ENCODE measurements around the gene AQP12A.
"Not testable (repeated sequence)": the region's sequence is repeated elsewhere in the genome, so short reads cannot be mapped to it uniquely, and the experiment has no call there.

The AQP12A gene

DNA sequence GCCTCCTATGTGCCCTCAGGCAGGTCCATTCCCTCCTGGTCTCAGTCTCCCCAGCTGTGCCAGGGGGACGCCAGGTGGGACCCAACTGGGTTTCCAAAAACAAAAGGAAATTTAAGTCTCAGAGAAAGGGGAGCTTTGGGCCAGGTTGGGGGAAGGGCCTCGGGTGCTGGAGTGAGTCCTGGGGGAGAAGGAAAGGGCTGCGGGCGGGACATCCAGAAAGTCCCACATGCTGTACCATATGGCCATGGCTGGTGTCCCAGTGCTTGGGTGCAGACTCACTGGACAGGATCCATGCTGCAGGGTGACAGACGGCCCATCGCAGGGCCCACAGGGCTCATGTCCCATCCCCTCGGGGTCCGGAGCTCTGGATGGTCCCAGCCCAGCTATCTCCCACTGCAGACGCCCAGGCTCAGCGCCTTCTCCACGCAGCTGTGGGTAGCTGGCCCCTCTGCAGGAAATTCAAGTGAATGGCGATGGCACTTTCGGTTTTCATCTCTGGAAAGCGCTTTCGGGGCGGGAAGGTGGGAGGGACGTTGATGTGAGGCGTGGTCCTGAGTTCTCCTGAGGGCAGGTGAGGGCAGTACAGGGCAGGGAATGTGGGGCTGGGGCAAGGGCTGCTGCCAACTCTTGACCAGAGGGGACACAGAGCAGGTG, 1.1 kb upstream of the AQP12A start:
- not testable (repeated sequence) for DNase-seq

DNA sequence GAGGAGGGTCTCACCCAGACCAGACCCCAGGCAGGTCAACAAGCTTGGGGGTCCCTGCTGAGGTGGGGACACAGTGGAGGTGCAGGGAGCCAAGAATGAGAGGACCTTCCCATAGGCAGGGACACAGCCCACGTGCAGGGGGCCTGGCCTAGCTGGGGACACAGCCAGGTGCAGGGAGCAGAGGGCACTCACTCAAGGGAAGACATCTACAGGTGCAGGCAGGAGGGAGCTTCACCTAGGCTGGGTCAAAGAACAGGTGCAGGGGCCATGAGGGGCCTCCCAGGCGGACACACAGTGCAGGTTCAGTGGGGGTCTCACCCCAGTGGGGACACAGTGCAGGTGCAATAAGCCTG, 615 bp upstream of the AQP12A start:
- DNase-seq, result not testable (repeated sequence)

DNA sequence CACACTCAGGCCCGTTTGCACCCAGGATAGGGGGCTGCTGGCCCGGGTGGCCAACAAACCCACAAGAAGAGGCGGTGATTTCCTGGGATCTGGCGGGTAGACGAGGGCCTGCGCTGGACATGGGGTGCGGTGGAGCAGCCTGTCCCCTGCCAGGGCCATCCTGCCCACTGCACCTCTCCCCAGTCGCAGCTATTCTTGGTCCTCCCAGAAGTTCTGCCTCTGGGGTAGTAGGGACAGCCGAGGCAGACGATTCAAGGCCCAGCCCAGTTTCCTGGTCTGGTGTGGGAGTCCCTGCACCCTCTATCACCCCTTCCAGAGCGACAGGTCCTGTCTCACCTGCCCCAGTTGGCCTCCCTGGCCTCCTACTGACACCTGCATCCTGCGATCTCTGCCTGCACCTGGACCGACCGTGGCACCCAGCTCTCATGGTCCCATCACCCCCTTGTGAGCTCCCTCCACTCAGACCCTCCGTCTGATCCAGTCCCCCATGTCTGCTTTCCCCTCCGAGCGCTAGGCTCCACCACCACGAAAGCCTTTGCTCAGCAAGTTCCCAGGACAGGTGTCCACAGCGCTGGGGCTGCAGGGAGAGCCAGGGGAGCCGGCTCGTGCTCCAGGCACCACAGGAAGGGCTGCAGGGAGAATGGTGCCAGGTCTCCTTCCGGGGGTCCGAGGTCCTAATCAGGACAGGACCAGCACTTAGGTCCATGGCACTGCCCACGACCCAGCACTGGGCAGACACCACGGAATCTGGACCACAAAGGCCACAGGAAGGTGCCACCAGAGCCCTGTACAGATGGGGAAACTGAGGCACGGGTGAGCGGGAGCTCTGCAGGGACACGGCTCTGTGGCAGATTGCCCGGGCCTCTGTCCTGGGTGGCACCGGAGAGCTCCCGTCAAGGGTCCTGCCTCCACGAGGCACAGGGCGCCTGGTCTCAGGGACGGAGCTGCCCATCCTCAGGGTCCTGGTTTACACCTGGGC, 1.2 kb downstream of the AQP12A start:
- not testable (repeated sequence) for DNase-seq

DNA sequence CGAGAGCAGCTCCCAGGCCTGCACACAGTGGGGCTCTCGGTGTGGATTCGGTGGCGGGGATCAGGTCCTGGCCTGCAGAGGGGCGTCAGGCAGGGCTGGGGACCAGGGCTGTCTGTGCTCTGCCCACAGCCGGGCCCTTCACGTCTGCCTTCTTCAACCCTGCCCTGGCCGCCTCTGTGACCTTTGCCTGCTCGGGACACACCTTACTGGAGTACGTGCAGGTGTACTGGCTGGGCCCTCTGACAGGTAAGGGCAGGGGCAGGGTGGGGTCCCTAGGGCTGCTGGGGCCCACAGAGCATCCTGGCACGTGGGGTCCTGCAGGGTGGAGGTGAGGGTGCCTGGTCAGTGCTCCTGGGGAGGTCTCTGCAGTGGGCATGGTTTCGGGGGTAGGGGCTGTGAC, 2.6 kb downstream of the AQP12A start:
- DNase-seq, result not testable (repeated sequence)

DNA sequence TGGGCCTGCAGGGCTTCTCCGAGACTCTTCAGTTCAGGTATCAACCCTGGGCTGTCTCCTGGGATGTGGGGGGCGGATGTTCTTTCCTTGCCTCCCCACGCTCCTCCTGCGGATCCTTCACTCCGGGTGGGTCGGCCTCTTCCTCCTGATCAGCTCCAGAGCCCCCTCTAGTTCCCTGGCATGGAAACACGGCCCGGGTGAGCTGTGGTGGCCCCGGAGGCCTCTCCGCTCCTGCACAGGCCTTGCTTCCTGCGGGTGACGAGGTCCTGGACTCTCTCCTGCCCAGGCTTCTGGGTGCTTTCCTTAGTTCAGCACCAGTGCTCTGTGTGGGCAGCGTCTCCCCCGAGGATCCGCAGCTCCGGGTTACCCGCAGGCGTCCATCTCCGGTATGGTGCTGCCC, 3.9 kb downstream of the AQP12A start:
- not testable (repeated sequence) for DNase-seq

DNA sequence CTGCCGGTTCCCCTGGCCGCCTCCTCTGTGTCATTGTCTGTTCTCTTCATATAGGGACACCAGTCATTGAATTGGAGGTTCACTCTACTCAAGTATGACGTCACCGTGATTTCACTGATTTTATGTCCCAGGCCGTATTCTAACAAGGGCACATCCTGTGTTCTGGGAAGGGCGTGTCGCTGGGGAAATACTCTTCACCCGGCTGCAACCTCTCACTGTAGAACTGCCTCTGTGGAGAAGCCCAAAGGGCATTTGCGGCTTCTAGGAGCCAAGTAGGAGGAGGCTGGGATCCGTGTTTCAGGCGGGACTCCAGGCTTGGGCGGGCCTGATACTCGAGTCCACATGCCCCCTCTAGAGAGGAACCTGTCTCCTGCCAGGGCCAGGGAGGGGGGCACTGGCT, 4.8 kb downstream of the AQP12A start:
- not testable (repeated sequence) for DNase-seq

DNA sequence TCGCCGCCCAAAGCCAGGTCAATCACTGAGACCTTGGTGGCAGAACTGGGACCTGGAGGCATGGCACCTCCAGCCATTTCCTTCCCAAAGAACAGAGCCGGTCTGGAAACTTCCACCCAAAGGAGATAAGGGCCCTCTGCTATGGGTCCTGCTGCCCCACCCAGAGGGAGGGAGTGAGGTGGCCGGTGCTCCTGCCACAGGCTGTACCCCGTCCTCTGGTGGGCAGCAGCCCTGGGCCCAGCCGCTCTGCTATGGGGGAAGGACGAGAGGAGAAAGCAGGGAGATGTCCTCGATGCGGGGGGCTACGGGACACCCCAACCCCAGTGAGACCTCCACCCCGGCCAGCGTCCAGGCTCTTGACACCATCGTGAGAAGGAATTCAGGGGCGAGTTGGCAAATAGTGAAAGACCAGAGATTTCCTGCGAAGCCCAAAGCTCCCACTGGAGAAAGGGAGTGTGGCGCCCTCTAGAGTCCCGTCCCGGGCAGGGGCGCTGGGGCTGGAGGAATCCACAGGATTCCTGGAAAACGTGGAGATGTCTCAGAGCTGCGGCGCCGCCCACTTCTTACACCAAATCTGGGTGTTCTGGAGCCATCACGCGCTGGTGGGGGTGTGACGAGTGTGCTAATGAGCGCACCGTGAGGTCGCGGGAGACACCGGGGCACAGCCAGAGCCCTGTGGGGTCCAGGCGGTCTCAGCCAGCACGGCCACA, 7.3 kb downstream of the AQP12A start:
- not testable (repeated sequence) for DNase-seq

DNA sequence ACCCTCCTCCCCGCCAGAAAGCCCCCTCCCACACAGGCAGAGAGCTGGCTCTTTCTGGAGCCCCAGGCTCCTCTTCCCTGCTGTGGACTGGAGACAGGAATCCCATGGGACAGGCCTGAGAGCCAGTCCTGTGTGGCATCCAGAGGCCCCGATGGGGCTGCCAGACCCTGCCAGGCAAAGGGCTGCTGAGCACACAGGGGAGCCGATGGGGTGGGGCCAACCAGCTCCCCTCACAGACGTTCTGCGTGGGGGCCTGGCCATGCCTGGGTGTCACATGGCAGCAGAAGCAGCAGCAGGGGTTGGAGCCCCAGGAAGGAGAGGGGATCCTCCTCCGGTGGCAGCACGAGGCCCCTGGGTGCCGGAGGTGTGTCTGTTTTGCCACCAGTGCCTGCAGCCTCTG, 8.2 kb downstream of the AQP12A start:
- not testable (repeated sequence) for DNase-seq

DNA sequence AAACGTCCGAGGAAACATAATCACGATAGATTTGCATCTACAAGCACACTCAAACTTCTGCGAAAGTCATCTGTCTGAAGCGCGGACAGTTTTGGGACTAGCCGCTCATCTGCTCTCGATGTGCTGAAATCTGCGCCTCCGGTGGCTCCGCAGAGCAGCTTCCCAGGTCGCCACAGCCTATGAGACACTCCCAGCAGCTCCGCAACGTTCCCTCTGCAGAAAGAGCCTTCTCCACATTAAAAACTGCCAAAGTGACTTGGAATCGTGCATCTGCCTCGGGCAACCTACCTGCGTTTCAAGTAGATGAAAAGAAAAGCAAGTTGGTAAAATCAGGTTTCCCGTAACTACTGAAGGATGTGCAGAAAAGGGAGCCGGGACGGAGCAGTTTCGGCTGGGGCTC, 8.9 kb downstream of the AQP12A start:
- not testable (repeated sequence) for DNase-seq

DNA sequence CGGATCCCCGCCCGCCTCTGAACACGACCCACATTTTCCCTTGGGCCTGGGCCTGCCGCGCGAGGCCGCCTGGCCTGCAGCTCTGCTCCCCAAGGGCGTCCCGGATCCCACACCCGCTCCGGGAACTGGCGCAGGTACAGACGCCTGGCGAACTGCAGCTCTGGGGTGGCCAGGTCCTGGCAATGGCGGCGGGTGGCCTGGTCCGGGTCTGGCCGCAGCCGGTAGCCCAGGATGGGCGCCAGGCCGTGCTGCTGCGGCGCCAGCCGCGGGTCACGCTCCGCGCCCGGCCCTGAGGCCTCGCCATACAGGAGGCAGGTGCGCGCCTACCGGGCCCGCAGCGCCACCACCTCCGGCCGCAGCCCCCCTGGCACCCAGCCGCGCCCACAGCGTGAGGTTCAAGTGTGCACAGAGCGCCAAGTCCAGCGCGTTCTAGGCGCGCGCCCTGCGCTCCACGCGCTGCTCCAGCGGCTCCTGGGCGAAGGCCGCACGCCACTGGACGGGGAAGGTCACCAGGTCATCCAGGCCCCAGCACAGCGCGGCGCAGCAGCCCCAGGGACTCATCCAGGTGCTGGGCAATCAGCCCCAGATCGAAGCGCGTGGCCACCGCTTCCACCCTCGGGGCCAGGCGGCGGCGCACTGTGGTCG, 9.5 kb downstream of the AQP12A start:
- no peak for DNase-seq

DNA sequence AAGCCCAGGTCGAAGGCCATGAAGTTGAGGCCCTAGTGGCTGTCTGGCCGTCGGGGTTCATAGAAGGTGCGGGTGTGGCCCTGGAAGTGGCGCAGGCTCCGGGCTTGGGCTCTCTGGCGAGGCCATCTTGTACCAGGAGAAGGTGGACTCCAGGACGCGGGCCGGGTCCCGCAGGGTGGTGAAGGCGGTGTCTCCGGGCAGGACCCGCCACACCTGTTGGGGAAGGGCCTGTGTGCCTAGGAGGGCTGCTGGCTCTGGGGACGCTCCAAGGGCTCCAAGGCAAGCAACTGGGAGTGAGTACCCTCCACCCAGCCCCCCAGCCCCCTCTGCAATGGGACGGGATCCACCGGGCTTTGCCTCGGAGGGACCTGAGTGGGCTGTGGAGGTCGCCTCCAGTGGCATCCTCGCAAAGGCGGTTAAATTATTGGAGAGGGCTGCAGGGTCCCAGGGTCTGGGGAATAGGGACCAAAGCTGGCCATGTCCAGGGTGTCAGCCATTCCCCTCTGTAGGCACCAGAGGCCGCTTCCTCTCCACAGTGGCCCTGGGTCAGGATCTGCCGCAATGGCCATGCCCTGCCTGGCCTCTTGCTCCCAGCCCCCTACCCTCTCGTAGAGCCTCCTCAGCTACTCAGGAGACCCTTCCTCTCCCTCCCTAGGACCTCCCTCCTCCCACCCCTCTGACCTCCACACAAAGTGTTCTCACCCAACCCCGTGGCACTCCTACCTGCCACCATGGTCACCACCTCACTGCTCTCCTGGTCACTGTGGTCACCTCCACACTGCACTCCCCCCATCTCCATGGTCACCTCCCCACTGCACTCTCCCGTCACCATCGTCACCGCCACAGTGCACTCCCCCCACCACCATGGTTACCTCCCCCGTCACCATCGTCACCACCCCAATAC, 10.3 kb downstream of the AQP12A start:
- no peak for DNase-seq

DNA sequence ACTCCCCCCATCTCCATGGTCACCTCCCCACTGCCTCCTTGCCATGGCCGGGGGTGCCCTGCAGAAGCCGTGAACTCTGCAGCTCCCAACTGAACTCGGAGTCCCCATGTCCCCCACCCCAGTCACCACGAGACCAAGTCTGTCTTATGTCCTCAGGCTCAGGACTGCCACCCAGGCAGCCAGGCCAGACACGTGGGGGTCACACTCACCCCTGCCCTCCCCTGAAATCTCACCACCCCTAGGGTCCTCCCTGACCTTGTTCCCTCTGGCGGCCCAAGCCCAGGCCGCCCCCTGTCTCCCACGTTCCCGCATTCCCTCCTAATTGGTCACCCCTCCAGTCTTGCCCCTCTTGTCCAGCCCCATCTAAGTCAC, 11.0 kb downstream of the AQP12A start:
- DNase-seq, result no peak

DNA sequence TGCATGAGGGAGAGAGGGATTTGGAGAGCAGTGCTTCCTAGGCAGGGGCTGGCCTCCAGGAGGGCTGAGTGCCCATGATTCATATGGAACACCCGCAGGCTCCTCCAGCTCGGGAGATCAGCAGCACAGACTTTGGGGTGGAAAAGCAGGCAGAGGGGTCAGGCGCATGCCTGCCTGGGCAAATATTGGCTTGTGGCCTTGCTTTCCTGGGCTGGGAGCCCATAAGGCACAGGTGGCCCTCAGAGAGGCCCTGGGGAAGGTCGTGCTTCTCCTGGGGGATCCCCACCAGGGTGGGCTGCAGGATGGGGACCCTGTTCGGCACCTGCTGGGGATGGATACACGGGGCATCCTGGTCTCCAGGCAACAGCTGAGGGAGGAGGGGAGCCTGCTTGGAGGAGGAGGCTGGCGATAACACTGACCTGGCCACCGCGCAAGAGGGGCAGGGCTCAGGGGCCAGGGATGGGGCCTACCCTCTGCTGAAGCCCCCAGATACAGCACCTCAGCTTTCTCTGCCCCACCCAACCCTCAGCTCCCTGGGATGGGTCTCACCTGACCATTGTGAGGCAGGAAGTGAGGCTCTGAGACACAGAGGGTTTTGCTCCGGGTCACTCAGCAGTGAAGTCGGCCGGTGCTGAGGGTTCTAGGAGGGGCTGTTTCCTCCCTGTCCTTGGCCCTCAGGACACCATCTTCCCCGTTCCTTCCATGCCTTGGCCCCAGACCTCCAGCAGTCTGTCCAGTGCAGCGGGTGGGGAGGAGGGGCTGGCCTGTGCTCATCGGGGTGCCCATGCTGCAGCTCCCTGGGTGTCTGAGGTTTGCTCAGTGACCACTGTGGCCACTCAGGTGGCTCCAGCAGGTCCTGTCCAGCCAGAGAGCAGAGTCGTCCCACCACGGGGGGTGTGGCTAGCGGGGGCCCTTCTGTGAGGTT, 12.0 kb downstream of the AQP12A start:
- no peak for DNase-seq

DNA sequence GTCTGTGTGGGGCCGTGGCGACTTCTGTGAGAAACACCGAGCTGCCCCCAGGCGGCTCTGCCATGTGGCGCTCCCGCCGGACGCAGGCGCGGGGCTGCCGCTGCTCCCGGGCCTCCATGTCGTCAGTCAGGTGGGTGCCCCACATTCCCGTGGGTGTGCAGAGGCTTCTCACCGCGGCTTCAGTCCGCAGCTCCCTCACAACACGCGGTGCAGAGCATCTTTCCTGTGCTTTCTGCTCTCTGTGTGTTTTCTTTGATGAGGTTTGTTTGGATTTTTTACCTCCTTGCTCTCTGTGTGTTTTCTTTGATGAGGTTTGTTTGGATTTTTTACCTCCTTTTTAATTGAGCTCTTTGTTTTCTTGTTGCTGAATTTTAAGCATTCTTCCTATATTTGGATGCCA, 13.0 kb downstream of the AQP12A start:
- no peak for DNase-seq

DNA sequence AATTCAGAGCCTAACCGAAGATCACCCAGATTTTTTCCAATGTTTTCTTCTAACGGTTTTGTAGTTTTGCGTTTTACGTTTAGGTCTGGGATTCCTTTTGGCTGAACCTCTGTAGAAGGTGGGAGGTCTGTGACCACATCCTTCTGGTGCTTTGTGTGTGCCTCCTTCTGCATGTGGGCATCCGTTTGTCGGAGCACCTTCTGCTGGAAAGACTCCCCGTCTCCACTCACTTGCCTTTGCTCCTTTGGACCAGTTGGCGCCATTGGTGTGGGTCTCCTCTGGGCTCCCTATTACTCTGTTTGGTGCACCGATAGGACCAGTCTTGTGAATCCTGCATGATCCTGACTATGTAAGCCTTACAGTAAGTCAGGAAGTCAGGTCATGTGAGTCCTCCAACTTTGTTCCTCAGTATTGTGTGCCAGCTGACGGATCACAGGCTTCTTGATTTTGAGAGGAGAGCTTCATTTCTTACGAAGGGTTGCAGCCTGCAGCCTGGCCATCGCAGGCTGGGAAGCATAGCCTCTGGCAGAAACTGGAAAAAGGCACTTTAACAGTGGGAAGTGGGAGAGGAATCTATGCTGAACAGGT, 13.6 kb downstream of the AQP12A start:
- no peak for DNase-seq

DNA sequence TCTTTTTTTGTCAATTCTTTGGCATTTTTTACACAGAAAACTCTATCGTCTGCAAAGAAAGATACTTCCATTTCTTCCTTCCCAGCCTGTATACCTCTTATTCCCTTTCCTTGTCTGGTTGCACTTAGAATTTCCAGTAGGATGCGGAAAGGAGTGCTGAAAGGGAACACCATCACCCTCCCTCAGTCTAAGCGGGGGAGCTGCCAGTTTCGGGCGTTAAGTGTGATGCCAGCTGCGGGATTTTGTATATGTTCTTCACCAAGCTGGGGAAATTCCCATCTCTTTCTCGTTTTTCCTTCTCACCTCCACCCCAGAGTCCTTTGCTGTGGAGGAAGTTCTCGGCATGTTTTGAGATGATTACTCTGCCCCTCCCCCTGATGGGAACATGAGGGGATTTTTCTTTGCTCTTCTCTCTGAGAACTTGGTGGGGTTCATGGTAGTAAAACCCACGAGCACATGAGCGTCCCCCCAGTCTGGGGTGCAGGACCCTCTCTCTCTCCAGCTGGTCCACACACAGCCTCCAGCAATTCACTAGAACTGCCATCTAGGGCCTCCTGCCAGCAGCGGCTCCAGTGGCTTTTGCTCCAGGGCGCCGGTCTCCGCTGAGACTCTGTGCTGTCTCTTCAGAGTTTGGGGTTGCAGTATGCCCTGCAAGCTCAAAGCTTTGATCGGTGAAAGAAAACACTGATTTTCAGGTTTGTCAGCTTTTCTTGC, 15.5 kb downstream of the AQP12A start:
- no peak for DNase-seq

DNA sequence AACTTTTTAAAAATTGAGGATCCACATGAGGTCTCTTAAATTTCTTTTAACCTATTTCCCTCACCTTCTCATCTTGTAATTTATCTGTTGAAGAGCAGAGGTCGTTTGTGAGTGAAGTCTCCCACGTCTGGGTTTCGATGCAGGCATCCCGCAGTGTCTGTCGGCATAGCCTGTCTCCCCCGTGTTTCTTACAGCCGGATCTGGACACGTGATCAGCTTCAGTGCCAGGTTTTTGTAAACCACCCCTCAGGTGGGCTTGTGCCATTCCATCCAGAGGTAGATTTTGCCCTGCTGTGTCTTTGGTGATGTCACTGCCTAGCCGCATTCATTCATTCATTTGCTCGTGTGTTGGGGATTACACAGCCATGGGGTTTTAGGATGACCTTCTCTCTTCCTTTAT, 16.2 kb downstream of the AQP12A start:
- DNase-seq, result no peak

DNA sequence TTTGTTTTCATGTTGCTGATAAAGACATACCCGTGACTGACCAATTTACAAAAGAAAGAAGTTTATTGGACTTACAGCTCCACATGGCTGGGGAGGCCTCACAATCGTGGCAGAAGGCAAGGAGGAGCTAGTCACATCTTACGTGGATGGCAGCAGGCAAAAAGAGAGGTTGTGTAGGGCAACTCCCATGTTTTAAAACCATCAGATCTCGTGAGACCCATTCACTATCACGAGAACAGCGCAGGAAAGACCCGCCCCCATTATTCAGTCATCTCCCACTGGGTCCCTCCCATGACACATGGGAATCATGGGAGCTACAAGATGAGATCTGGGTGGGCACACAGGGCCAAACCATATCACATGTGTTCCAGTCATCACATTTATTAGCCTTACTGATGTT, 16.8 kb downstream of the AQP12A start:
- no peak for DNase-seq

DNA sequence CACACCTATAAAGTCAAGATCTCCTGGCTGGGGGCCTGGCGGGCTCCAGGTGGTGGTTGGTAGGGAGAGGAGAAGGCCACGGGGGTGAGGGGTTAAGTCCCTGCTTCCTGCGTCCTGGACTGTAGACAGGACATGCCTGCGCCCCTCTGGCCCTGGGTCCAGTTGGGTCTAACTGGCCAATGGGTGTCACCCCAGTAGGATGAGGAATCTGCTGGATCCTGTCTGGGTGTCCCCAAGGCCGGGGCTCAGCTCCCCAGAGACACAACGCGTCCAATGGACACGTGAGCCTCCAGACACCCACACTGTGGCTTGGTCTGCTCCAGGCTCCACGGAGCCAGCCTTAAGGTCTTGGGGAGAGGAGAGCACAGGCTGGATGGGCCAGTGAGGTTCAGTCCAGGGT, 19.6 kb downstream of the AQP12A start:
- no peak for DNase-seq

DNA sequence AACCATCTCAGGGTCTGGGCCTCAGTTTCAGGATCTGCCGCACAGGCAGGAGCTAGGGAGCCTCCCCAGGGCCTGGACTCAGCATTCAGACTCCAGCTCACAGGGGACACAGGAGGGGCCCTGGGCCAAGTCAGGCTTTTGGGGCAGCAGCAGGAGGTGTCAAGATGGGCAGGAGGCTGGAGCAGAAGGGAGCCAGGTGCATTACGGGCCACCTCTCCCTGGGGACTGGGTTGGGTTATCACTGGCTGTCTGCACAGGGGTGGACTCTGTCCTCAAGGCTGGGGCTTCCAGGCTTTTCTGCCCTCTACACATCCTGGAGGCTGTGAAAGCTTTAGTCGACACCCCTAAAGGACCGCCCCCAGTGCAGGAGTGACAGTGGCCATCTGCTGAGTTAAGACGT, 20.0 kb downstream of the AQP12A start:
- no peak for DNase-seq

Measured in GF-D8 (cell line).